ENCODE data around the gene CTTNBP2NL.

CTTNBP2NL gene

GRCh38 chr1:112395821-112396652 is at the start of gene CTTNBP2NL:
CTTNBP2NL (plus strand) TSS chr1:112396214; CDS start chr1:112416166, 19,952 bp downstream.
- DNase-seq = peak; percentile 94 to 95

GRCh38 chr1:112346801-112347350 is 49.1 kb upstream of the CTTNBP2NL start:
- no peak for DNase-seq

GRCh38 chr1:112356765-112357164 is 39.2 kb upstream of the CTTNBP2NL start:
- DNase-seq = no peak

GRCh38 chr1:112357467-112357866 is 38.5 kb upstream of the CTTNBP2NL start:
- no peak for DNase-seq

GRCh38 chr1:112358061-112358770 is 37.8 kb upstream of the CTTNBP2NL start:
- no peak for DNase-seq

- no peak for DNase-seq
Measured at GRCh38 chr1:112358798-112359408, 37.1 kb upstream of the CTTNBP2NL start.

GRCh38 chr1:112359961-112360767 is 35.9 kb upstream of the CTTNBP2NL start:
- DNase-seq = no peak

- no peak for DNase-seq
Measured at GRCh38 chr1:112363636-112364035, 32.4 kb upstream of the CTTNBP2NL start.

GRCh38 chr1:112368198-112368597 is 27.8 kb upstream of the CTTNBP2NL start:
- no peak for DNase-seq

GRCh38 chr1:112369392-112370285 is 26.4 kb upstream of the CTTNBP2NL start:
- peak; percentile 61 to 76 for DNase-seq

- no peak for DNase-seq
Measured at GRCh38 chr1:112370996-112371395, 25.0 kb upstream of the CTTNBP2NL start.

- no peak for DNase-seq
Measured at GRCh38 chr1:112371775-112372174, 24.2 kb upstream of the CTTNBP2NL start.

GRCh38 chr1:112373806-112374205 is 22.2 kb upstream of the CTTNBP2NL start:
- DNase-seq = no peak

- DNase-seq = no peak
Measured at GRCh38 chr1:112375701-112376100, 20.3 kb upstream of the CTTNBP2NL start.

GRCh38 chr1:112380356-112380755 is 15.7 kb upstream of the CTTNBP2NL start:
- no peak for DNase-seq

GRCh38 chr1:112381324-112382076 is 14.5 kb upstream of the CTTNBP2NL start:
- DNase-seq = no peak

GRCh38 chr1:112383759-112384370 is 12.1 kb upstream of the CTTNBP2NL start:
- no peak for DNase-seq

GRCh38 chr1:112386024-112386723 is 9.8 kb upstream of the CTTNBP2NL start:
- no peak for DNase-seq

- DNase-seq = no peak
Measured at GRCh38 chr1:112386731-112387346, 9.2 kb upstream of the CTTNBP2NL start.
